ENCODE measurements around the gene ATXN10. TPM values are rescaled to one million over a fixed set of nuclear protein-coding genes. Genes with fewer than 3 reads are reported as not detected.
A peak's percentile ranks its signal among the peaks of the same experiment; 100 is the strongest.

The ATXN10 gene
- total and polyA plus RNA-seq, 10 of the 15 experiments (the other 5 are each of a cell fraction or from before 2014, with no cell fraction given), result 29.2 to 249 (median 146) TPM

- no peak for DNase-seq (ENCODE audit: low read depth, low spot score)
- intact Hi-C loops (cut with micrococcal nuclease; ENCODE audit: unreplicated experiment) (no loop called here), in situ Hi-C loops (cut with MboI) (no loop called here)
- H3K4me3 ChIP-seq, result no peak overlapping the region
- H2AFZ ChIP-seq (ENCODE audit: control insufficient read depth, low read depth, low read length), result no peak overlapping the region
- H3K36me3 ChIP-seq (ENCODE audit: control insufficient read depth in 2 of 2, insufficient read depth in 2 of 2, low read length in 1 of 2), result no peaks in the 10 kb centered on the region
- ChIA-PET SMC1A (ENCODE audit: uncharacterized antibody, unreplicated experiment) (no interaction called here), POLR2A (interaction anchor here (0.6 kb wide), 1 partner anchor 61 kb away, joined by 10 read pairs; no protein-coding TSS in a partner anchor), RAD21 (ENCODE audit: unreplicated experiment) (no interaction called here), CTCF (no interaction called here)
- no peak for ATAC-seq
- H3K27me3 ChIP-seq (replicated peaks in 1 of 2; ENCODE audit: control insufficient read depth in 2 of 2, insufficient read depth in 2 of 2, low read length in 1 of 2), result no peaks in the 10 kb centered on the region
- H3K27ac ChIP-seq (ENCODE audit: control insufficient read depth, insufficient read depth), result no peak overlapping the region
- no peaks in the 10 kb centered on the region for H3K79me2 ChIP-seq (ENCODE audit: control insufficient read depth, insufficient read depth, low read length)
- no TSS peak for BruUV-seq (replicated peaks)
- 52% methylated on average over 22 of the region's 22 CpGs for WGBS (ENCODE audit: insufficient coverage, insufficient replicate concordance, low lambda C conversion rate, missing lambda C conversion rate)
- H3K9me3 ChIP-seq (replicated peaks; ENCODE audit: control insufficient read depth, insufficient read depth, low read length), result no peaks in the 10 kb centered on the region
- no peak for FAIRE-seq
- TF ChIP-seq PBX3 (IDR thresholded peaks at IDR 0.05; ENCODE audit: insufficient replicate concordance, low read depth, low read length) (peak; percentile 24), HCFC1 (IDR thresholded peaks at IDR 0.05; ENCODE audit: low read length) (no peak), RAD51 (IDR thresholded peaks at IDR 0.05) (no peak), FOXK2 (IDR thresholded peaks at IDR 0.05) (no peak), TCF3 (IDR thresholded peaks at IDR 0.05; ENCODE audit: borderline replicate concordance, insufficient read depth, low read depth, low read length) (peak; percentile 45; the same call in 1 of the 2 replicates), SREBF2 (IDR thresholded peaks at IDR 0.05; ENCODE audit: low read length) (no peak), EZH2 (IDR thresholded peaks at IDR 0.05; ENCODE audit: borderline replicate concordance, control insufficient read depth, low read depth, low read length) (no peak)
- TF ChIP-seq, protein P1, sequence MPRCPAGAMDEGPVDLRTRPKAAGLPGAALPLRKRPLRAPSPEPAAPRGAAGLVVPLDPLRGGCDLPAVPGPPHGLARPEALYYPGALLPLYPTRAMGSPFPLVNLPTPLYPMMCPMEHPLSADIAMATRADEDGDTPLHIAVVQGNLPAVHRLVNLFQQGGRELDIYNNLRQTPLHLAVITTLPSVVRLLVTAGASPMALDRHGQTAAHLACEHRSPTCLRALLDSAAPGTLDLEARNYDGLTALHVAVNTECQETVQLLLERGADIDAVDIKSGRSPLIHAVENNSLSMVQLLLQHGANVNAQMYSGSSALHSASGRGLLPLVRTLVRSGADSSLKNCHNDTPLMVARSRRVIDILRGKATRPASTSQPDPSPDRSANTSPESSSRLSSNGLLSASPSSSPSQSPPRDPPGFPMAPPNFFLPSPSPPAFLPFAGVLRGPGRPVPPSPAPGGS (IDR thresholded peaks at IDR 0.05; ENCODE audit: borderline replicate concordance, insufficient read depth, low read depth, low read length, poor library complexity, severe bottlenecking), result peak; percentile 94
- H3K9ac ChIP-seq (ENCODE audit: control insufficient read depth, insufficient read depth, low read length), result no peak overlapping the region
- no peaks in the 10 kb centered on the region for H4K20me1 ChIP-seq (ENCODE audit: control insufficient read depth, insufficient read depth)
- no peaks in the 10 kb centered on the region for H3K4me1 ChIP-seq (ENCODE audit: control insufficient read depth, insufficient read depth, low read length)
- H3K4me2 ChIP-seq (ENCODE audit: control insufficient read depth, insufficient read depth), result no peak overlapping the region
Observed at GRCh38 chr22:45887202-45888131, 215.8 kb downstream of the ATXN10 start.

Measured in GM12878 (cell line).